ENCODE measurements around the gene CHN1. TPM values are rescaled to one million over a fixed set of nuclear protein-coding genes. Genes with fewer than 3 reads are reported as not detected.

Gene CHN1
- total RNA-seq, 1 donor from 2014 or later: 45.0 TPM

- Mint-ChIP-seq H3K36me3 (peaks cover 41% of the 10 kb centered on the region), H3K4me1 (no peaks in the 10 kb centered on the region), H3K27me3 (ENCODE audit: insufficient read depth, low read depth) (no peaks in the 10 kb centered on the region), H3K9me3 (no peaks in the 10 kb centered on the region), H3K4me3 (no peak overlapping the region), H3K27ac (peak overlapping the region; percentile 32)
- no peak for DNase-seq (ENCODE audit: low spot score)
- no peak overlapping the region for H3K4me3 ChIP-seq
- H3K9ac ChIP-seq: no peak overlapping the region
- no peak for TF ChIP-seq EZH2phosphoT487 (IDR thresholded peaks at IDR 0.05)
- TF ChIP-seq EZH2 (IDR thresholded peaks at IDR 0.05): no peak
- TF ChIP-seq, protein P1, sequence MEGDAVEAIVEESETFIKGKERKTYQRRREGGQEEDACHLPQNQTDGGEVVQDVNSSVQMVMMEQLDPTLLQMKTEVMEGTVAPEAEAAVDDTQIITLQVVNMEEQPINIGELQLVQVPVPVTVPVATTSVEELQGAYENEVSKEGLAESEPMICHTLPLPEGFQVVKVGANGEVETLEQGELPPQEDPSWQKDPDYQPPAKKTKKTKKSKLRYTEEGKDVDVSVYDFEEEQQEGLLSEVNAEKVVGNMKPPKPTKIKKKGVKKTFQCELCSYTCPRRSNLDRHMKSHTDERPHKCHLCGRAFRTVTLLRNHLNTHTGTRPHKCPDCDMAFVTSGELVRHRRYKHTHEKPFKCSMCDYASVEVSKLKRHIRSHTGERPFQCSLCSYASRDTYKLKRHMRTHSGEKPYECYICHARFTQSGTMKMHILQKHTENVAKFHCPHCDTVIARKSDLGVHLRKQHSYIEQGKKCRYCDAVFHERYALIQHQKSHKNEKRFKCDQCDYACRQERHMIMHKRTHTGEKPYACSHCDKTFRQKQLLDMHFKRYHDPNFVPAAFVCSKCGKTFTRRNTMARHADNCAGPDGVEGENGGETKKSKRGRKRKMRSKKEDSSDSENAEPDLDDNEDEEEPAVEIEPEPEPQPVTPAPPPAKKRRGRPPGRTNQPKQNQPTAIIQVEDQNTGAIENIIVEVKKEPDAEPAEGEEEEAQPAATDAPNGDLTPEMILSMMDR (IDR thresholded peaks at IDR 0.05): no peak
- H3K27ac ChIP-seq: peak overlapping the region; percentile 23
- H3K27me3 ChIP-seq: no peaks in the 10 kb centered on the region
- peaks cover 19% of the 10 kb centered on the region for H3F3A ChIP-seq (ENCODE audit: low read depth)
- no peaks in the 10 kb centered on the region for H3K9me3 ChIP-seq (ENCODE audit: low read depth)
- H3K4me1 ChIP-seq: peaks cover 15% of the 10 kb centered on the region
- H3K36me3 ChIP-seq: no peaks in the 10 kb centered on the region
- H3K79me2 ChIP-seq (ENCODE audit: low read depth): no peaks in the 10 kb centered on the region
- no peak overlapping the region for H2AFZ ChIP-seq (replicated peaks)
- no peaks in the 10 kb centered on the region for H4K20me1 ChIP-seq (ENCODE audit: low read depth)
- peak overlapping the region; percentile 5 for H3K4me2 ChIP-seq
These were observed 90.1 kb downstream of the CHN1 start for GRCh38 chr2:174914853-174915760.

DNA sequence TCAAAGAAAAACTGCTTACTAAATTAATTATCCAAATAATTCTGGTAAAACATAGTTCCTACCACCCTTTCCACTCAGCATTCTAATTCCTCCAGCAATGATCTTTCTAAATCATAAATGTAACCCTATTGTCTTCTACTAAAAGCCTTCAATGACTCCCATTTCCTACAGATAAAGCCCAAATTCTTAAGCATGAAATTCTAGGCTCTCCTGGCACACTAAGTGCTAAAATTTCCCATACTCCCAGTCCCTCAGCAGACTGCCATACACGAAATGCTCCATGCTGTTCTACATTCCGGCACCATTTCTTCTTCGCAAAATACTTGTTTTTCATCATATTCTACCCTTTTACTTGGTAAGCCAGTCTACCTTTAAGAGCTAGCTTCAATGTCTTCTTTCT is 96.9 kb downstream of the CHN1 start:
- Histone ChIP-seq H2AFZ (replicated peaks) (no peak overlapping the region), H3K36me3 (peaks cover 5% of the 10 kb centered on the region), H3K27me3 (no peaks in the 10 kb centered on the region), H3K4me1 (no peaks in the 10 kb centered on the region), H3K4me2 (no peak overlapping the region), H3K4me3 (no peak overlapping the region), H3F3A (ENCODE audit: low read depth) (peaks cover 3% of the 10 kb centered on the region), H4K20me1 (ENCODE audit: low read depth) (no peaks in the 10 kb centered on the region), H3K9me3 (ENCODE audit: low read depth) (no peaks in the 10 kb centered on the region), H3K9ac (no peak overlapping the region), H3K79me2 (ENCODE audit: low read depth) (no peaks in the 10 kb centered on the region), H3K27ac (no peak overlapping the region)
- peaks cover 34% of the 10 kb centered on the region for H3K36me3 Mint-ChIP-seq
- no peak for DNase-seq (ENCODE audit: low spot score)
- no peak for TF ChIP-seq EZH2phosphoT487 (IDR thresholded peaks at IDR 0.05)
- TF ChIP-seq, protein P1 (IDR thresholded peaks at IDR 0.05): no peak
- TF ChIP-seq EZH2 (IDR thresholded peaks at IDR 0.05): no peak
- H3K27ac Mint-ChIP-seq: no peak overlapping the region
- no peaks in the 10 kb centered on the region for H3K9me3 Mint-ChIP-seq
- peaks cover 2% of the 10 kb centered on the region for H3K27me3 Mint-ChIP-seq (ENCODE audit: insufficient read depth, low read depth)
- H3K4me3 Mint-ChIP-seq: no peak overlapping the region
- H3K4me1 Mint-ChIP-seq: peaks cover 1% of the 10 kb centered on the region

DNA sequence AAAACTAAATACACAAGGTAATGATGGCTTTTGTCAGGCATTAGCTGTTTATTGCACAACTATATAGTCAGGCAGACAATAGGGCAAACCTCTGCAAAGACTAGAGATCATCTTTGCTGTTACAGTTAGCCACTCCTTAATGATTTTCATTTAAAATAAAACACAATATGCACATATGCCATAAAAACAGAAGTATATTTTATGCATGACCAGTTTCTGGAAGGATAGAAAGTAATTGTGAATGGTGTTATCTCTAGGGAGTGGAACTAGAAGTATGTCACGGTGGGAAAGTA is 102.0 kb downstream of the CHN1 start:
- Histone ChIP-seq H3K27ac (no peak overlapping the region), H3F3A (ENCODE audit: low read depth) (peaks cover 17% of the 10 kb centered on the region), H3K4me3 (no peak overlapping the region), H4K20me1 (ENCODE audit: low read depth) (no peaks in the 10 kb centered on the region), H3K9ac (no peak overlapping the region), H3K4me2 (no peak overlapping the region), H3K79me2 (ENCODE audit: low read depth) (no peaks in the 10 kb centered on the region), H2AFZ (replicated peaks) (no peak overlapping the region), H3K9me3 (ENCODE audit: low read depth) (no peaks in the 10 kb centered on the region), H3K27me3 (no peaks in the 10 kb centered on the region), H3K4me1 (peaks cover 25% of the 10 kb centered on the region), H3K36me3 (peaks cover 5% of the 10 kb centered on the region)
- Mint-ChIP-seq H3K27me3 (ENCODE audit: insufficient read depth, low read depth) (peaks cover 2% of the 10 kb centered on the region), H3K27ac (peak overlapping the region; percentile 61), H3K4me1 (peaks cover 25% of the 10 kb centered on the region), H3K36me3 (peaks cover 11% of the 10 kb centered on the region), H3K9me3 (no peaks in the 10 kb centered on the region), H3K4me3 (no peak overlapping the region)
- no peak for DNase-seq (ENCODE audit: low spot score)
- TF ChIP-seq EZH2phosphoT487 (IDR thresholded peaks at IDR 0.05) (no peak), EZH2 (IDR thresholded peaks at IDR 0.05) (no peak)
- TF ChIP-seq, protein P1 (IDR thresholded peaks at IDR 0.05): no peak

Measured in neural progenitor cell (in vitro differentiated cells).